Measurements from ENCODE around the gene ABCG1. TPM values are rescaled to one million over a fixed set of nuclear protein-coding genes. Genes with fewer than 3 reads are reported as not detected.
A peak's percentile ranks its signal among the peaks of the same experiment; 100 is the strongest.

ABCG1 gene
- total RNA-seq, 2 donors from 2014 or later = 15.4 to 24.4 TPM

DNA sequence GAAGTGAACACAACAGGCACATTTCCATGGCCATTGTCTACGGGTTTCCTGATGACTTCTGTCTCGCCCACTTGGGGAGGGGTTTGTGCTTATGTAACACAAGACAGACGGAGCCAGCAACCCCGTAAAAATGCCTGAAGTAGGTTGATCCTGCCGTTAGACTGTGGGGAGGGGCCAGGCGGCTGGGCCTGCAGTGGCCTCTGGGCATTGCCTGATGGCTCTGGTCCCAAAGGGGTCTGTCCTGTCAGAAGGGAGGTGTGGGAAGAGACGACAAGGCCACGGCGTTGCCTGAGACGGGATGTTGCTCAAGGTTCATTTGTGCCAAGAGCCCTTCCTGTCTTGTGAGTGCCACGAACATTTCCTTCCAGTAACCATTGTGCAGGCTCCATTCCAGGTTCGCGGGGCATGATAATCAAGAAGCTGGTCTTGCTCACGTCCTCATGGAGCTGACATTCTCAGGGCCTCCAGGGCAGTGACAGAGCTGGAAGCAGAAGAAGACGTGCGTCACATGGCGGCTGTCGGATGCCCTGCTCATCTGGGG is 44.7 kb downstream of the ABCG1 start:
- no peak overlapping the region for H3K27ac Mint-ChIP-seq

DNA sequence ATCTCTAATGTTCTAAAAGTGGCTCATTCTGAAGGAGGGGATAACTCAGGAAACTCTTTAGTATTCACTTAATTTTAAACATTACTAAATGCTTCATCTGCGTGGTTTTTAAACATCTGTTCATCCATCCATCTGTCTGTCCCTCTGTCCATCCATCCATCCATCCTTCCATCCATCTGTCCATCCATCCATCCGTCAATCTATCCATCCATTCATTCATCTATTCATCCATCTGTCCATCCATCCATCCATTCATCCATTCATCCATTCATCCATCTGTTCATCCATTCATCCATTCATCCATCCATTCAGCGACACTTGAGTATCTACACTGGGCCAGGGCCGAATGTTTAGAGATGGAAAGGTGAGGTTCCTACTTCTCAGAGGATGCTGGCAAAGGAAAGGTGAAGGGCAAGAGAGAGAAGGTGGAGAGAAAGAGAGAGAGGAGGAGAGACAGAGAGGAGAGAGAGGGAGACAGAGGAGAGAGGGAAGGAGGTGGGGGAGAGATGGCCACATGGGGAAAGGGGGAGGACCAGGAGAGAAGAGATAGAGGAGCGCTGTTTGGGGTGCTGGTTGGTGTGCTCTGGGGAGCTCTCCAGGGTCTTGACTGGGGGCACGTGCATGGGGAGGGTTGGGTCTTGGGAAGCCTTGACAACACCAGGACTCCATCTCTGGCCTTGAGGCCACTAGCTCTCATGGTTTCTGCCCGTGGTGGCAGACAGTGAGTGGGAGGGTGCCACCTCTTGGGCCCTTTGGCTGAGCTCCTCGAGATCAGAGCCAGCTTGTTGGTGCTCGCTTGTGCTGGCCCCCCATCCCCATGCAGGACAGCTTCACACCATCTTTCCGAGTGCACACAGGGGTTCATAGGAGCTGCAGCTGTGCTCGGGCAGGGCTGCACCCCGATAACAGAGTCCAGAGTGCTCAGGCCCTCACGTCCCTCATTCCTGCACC is 45.6 kb downstream of the ABCG1 start:
- ATAC-seq (no peak), DNase-seq (ENCODE audit: low spot score in 2 of 2) (no peak)
- Mint-ChIP-seq H3K27ac (no peak overlapping the region), H3K36me3 (no peaks in the 10 kb centered on the region), H3K9me3 (no peaks in the 10 kb centered on the region)

More for the DNA sequence above, 44.7 kb downstream of the ABCG1 start:
- DNase-seq (ENCODE audit: low spot score in 2 of 2) = no peak
- Mint-ChIP-seq H3K9me3 (no peaks in the 10 kb centered on the region), H3K36me3 (no peaks in the 10 kb centered on the region)
- ATAC-seq = no peak

DNA sequence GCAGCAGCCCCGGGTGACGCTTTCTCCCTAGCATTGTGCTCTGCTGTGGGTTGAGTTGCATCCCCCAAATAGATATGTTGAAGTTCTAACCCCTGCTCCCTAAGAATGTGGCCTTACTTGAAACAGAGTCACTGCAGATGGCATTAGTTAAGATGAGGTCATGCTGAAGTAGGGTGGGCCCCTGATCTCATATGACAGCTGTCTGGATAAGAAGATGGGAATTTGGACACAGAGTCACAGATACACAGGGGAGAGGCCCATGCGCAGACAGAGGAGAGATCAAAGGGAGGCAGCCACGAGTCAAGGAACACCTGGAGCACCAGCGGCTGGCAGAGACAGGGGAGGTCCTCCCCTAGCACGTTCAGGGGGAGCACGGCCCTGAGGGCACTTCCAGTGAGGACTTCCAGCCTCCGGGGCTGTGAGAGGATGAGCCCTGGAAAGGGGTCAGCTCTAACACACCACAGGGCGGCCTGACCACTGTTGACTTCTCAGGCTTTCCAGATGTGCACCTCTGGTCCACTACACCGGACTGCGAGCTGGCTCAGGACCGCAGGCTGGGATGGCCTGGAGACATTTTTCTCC is 46.4 kb downstream of the ABCG1 start:
- DNase-seq (ENCODE audit: low spot score in 2 of 2) = no peak
- no peaks in the 10 kb centered on the region for H3K36me3 Mint-ChIP-seq
- ATAC-seq = peak in 1 of 2 donors; percentile 30
- H3K9me3 Mint-ChIP-seq = no peaks in the 10 kb centered on the region
- no peak overlapping the region for H3K27ac Mint-ChIP-seq

DNA sequence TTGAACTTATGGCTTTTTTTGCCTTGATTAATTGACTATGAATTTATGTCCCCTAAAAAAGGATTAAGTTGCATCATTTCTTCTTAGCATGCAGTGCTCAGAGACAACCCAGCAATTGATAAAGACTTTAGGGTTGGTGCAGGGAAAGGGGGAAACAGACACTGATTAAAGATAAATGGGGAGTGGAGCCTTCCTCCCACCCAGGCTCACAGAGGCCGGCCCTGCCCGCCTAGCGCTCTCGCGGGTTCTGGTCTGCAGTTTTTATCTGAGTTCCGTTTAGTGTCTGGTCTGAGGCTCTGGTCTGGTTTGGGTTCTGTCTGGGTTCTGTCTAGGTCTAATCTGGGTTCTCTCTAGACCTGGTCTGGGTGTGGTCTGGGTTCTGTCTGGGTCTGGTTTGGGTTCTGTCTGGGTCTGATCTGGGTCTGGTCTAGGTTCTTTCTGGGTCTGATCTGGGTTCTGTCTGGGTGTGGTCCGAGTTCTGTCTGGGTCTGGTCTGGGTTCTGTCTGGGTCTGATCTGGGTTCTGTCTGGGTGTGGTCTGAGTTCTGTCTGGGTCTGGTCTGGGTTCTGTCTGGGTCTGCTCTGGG is 48.1 kb downstream of the ABCG1 start:
- no peaks in the 10 kb centered on the region for H3K9me3 Mint-ChIP-seq
- peak overlapping the region; percentile 48 to 55 for H3K27ac Mint-ChIP-seq
- H3K36me3 Mint-ChIP-seq = no peaks in the 10 kb centered on the region
- ATAC-seq = no peak
- no peak for DNase-seq (ENCODE audit: low spot score in 2 of 2)

DNA sequence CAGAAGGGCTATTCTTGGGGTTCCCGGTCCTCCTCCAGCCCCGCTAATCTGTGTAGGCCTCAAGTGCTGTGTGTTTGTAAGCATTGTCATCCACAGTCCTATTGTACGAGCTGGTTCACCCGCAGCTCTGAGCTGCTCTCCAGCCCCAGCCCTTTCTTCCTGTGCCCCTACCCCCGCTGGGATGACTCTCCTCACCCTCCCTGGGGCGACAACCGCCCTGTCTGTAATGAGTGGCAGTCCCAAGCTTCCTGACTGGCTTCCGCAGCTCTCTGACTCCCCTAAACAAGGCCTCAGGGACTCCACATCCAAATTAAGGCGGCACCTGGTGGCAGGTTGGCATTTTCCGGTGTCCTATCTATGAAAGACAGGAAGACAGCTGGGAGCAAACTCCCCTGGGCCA is 50.4 kb downstream of the ABCG1 start:
- peak overlapping the region; percentile 23 to 93 for H3K27ac Mint-ChIP-seq
- H3K9me3 Mint-ChIP-seq = no peaks in the 10 kb centered on the region
- ATAC-seq (peak; percentile 42 to 46), DNase-seq (ENCODE audit: low spot score in 2 of 2) (no peak)
- no peaks in the 10 kb centered on the region for H3K36me3 Mint-ChIP-seq

DNA sequence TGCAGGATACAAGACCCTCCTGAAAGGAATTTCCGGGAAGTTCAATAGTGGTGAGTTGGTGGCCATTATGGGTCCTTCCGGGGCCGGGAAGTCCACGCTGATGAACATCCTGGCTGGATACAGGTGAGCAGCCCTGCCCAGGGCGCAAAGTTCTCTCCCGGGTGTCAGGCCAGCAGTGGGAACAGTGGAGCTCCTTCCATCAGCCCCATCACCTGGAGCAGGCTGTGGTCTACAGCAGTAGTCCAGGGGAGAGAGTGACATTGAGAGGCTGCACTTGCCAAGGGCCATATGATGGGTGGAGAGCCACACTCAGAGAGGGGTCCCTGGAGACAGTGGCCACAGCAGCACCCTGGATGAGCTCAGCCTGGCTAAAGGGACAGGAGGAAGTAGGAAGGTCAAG is 52.1 kb downstream of the ABCG1 start:
- peak overlapping the region in 1 of 2 donors; percentile 63 for H3K27ac Mint-ChIP-seq
- H3K9me3 Mint-ChIP-seq = no peaks in the 10 kb centered on the region
- ATAC-seq = no peak
- DNase-seq (ENCODE audit: low spot score in 2 of 2) = no peak
- H3K36me3 Mint-ChIP-seq = no peaks in the 10 kb centered on the region

DNA sequence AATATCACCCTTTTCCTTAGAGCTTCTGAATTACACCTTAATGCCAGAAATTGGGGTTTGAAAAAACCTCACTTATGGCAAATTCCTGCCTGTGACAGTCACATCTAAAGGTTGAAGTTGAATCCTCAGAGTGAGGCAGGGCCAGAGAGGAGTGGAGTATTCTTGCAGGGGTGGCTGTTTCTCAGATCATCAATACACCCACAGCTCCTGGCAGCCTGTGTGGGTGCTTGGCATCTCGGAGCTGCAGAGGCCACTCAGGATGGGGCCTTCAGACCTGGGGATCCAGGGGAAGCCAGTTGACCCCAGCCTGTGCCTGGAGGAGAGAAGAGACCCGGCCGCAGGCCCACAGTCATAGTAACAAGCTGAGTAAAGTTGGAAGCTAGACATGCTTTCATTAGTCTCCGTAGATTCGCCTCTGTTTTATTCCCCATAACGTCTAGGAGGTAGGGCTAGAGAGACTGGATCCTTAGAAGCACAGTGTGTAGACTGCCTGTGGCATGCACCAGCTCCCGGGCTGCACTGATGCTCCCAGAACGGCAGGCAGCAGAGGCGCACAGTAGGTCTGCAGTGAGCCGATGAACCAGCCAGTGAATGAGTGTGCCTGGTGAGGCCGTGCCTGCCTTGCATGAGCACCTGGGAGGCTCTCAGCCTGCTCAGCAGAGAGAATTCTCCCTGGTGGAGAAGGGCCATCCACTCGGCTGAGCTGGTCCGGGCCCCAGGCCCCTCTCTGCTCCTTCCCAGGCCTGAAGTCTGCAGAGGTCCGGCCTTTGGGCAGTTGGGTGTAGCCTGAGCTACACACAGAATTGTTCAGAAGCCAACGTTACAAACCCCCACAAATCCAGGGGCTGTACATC is 53.4 kb downstream of the ABCG1 start:
- ATAC-seq = no peak
- peak overlapping the region in 1 of 2 donors; percentile 6 for H3K27ac Mint-ChIP-seq
- DNase-seq (ENCODE audit: low spot score in 2 of 2) = no peak
- no peaks in the 10 kb centered on the region for H3K36me3 Mint-ChIP-seq
- H3K9me3 Mint-ChIP-seq = no peaks in the 10 kb centered on the region

DNA sequence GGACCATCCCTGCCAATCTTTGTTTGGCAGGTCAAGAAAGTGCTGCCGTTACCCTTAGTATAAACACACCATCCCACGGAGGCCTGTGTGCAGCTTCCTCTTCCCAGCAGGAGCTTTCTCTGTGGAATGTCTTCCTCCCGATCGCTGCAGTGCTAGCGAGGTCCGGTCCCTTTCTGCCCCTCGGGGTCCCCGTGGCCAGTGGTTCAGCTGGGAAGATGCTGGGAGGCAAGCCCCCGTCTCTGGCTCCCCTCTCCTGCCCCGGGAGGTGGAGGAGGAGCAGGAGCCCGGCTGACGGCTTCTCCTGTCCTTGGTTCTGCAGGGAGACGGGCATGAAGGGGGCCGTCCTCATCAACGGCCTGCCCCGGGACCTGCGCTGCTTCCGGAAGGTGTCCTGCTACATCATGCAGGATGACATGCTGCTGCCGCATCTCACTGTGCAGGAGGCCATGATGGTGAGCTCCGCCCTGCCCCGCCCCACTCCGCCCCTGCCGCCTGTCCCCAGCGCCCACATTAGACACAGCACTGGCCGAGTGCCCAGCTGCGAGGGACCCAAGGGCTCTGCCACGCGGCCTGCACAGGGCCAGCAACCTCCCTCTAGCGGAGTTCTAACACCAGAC is 54.2 kb downstream of the ABCG1 start:
- Mint-ChIP-seq H3K27ac (no peak overlapping the region), H3K9me3 (no peaks in the 10 kb centered on the region), H3K36me3 (no peaks in the 10 kb centered on the region)
- no peak for ATAC-seq
- no peak for DNase-seq (ENCODE audit: low spot score in 2 of 2)

DNA sequence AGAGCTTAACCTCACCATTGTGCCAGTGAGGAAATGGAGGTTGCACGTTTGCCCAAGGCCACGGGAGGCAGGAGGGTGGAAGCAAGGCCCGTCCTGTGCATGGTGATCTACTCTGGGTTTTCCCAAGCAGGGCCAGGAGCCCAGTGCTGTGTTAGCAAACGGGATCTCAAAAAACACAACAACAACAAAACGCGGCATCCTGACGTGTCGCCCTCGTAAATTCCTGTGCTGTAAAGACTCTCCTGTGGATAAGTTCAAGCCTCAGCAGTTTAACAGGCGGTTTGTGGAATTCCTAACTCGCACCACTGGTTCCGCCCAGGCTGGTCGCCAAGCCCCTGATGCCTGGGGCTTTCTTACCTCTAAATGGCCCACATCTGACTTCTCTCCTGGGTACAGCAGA is 57.1 kb downstream of the ABCG1 start:
- ATAC-seq (no peak), DNase-seq (ENCODE audit: low spot score in 2 of 2) (no peak)
- H3K9me3 Mint-ChIP-seq = no peaks in the 10 kb centered on the region
- no peaks in the 10 kb centered on the region for H3K36me3 Mint-ChIP-seq
- H3K27ac Mint-ChIP-seq = no peak overlapping the region

DNA sequence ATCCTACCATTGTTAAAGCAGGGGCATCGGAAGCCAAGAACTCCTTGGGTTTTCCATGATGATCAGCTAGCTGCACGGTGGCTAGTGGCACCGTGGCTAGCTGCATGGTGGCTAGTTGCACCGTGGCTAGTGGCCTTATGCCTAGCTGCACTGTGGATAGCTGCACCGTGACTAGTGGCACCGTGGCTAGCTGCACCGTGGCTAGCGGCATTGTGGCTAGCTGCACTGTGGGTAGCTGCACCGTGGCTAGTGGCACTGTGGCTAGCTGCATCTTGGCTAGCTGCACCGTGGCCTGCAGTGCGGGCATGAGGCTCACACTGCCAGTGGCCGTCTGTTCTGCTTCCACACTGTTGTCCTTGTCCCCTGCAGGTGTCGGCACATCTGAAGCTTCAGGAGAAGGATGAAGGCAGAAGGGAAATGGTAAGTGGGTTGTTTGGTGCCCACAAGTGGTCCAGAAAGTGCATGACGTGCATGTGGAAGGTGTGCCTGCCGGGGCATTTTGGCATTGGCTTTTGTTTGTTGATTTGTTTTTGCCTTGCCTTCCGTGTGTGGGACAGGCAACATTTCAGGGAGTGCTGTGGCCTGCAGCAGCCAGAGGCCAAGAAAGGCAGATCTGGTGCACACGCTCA is 57.7 kb downstream of the ABCG1 start:
- no peak overlapping the region for H3K27ac Mint-ChIP-seq
- H3K9me3 Mint-ChIP-seq = no peaks in the 10 kb centered on the region
- DNase-seq (ENCODE audit: low spot score in 2 of 2) = no peak
- ATAC-seq = no peak
- H3K36me3 Mint-ChIP-seq = no peaks in the 10 kb centered on the region

DNA sequence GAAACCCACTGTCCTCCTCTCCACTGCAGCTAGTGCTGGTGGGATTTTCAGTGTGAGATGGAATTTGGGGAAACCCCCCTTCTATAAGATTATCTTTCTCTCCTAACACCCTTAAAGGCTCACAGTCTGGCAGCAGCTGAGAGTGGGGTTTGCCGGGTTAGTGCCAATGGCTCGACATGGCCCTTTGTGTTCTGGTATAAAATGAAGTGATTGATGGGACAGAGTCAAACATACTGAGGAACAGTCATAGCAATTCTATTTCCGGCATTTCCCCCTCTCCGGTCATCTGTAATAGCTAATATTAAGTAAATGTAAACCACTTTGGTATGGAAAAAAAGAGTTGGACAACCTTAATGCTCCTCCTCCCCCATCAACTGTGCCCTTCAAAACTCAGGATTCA is 58.7 kb downstream of the ABCG1 start:
- no peak for ATAC-seq
- H3K27ac Mint-ChIP-seq = no peak overlapping the region
- DNase-seq (ENCODE audit: low spot score in 2 of 2) = no peak
- no peaks in the 10 kb centered on the region for H3K9me3 Mint-ChIP-seq
- H3K36me3 Mint-ChIP-seq = no peaks in the 10 kb centered on the region

DNA sequence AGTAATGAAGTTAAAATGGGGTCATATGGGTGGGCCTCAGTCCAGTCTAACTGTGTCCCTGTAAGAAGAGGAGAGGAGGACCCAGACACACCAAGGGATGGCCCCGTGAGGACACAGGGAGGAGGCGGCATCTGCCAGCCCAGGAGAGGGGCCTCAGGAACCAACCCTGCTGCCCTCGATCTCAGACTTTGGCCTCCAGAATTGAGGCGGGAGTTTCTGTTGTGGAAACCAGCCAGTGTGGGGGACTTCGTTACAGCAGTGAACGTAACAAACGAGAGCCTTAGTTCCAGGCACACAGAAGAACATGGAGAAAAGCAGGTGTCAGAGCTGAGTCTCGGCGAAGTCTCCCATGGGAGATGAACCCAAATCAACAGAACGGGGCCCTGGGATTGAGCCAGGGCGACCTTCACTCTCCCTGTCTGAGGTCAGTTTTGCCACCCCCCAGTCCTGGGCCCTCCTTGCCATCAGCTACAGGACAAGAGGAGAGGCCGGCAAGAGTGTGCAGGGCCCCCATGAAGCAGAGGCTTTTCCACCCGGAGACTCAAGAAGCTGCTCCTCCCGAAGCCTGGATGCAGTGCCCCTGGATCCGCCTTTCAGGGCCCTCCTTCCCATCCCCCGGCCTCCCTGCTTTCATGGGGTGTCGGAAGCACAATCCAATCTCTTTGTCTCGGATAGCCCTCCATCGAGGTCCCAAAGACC is 59.7 kb downstream of the ABCG1 start:
- H3K27ac Mint-ChIP-seq = peak overlapping the region in 1 of 2 donors; percentile 16
- DNase-seq (ENCODE audit: low spot score in 2 of 2) (no peak), ATAC-seq (no peak)
- no peaks in the 10 kb centered on the region for H3K9me3 Mint-ChIP-seq
- no peaks in the 10 kb centered on the region for H3K36me3 Mint-ChIP-seq

DNA sequence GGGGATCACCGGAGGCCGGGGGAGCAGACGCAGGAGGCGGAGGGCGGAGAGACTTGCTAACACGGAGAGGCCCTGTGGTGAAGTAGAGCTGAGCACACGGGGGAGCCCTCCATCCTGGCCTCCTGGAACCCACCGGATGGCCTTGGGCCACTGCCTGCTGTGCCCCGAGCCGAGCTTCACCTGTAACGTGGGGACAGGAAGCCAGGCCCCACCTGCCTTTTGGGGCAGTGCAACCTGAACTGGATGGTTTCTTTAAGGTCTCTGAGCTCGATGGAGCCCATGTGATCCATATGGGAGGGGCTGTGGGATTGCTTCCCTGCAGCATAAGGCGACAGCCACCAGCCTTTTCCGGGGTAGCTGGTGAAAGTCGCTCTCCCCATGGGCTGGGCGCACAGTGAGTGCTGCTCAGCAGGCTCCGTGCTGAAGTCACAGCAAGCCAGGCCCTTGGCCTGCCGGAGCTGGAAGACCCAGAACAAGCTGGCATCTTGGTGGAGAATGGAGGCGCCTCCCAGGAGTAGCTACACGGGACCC is 60.5 kb downstream of the ABCG1 start:
- no peaks in the 10 kb centered on the region for H3K9me3 Mint-ChIP-seq
- H3K27ac Mint-ChIP-seq = peak overlapping the region in 1 of 2 donors; percentile 55
- DNase-seq (ENCODE audit: low spot score in 2 of 2) (no peak), ATAC-seq (no peak)
- no peaks in the 10 kb centered on the region for H3K36me3 Mint-ChIP-seq

DNA sequence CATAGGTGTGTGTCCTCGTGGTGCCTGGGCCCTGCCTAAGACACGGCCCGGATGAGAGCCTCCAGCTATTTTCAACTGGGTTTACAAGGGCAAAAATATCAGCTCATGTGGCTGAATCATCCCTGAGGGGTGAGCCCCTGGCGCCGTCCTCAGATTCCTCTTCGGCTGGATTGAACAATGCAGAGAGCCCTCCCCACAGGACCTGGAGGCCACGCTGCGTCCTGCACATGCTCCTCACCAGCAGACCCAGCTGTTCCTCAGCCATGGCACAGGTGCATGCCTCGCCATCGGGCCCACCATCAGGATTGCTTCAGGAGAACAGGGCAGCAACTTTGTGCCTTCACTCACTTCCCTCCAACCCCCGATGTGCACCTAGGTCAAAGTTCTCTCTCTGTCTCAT is 60.9 kb downstream of the ABCG1 start:
- ATAC-seq (no peak), DNase-seq (ENCODE audit: low spot score in 2 of 2) (no peak)
- H3K27ac Mint-ChIP-seq = peak overlapping the region in 1 of 2 donors; percentile 55
- H3K36me3 Mint-ChIP-seq = no peaks in the 10 kb centered on the region
- H3K9me3 Mint-ChIP-seq = no peaks in the 10 kb centered on the region
